T-helper 9 cell (primary cell): ENCODE results near the gene SNED1.

Source experiments
- DNase-seq: peaks from one replicate; pipeline ENCODE4 v3.0.0-alpha.2; 2020

The SNED1 gene

DNA sequence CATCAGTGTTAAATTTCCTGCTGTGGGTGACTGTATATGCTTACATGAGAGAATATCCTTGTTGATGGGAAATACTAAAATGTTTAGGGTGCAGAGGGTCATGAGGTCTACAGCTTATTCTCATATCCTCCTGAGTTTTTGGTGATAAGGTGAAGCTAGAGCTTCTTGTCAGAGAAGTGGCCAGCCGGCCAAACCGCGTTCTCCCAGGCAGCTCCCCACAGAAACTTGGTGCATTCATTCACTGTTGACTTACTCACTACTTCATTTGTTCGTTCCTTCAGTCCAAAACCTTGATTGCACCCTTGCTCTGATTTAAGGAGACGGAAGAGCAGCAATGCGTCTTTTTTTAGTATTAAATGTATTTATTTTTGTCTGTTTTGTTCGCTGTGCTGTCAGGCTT lies 8.7 kb downstream of the SNED1 start:
- no peak for DNase-seq

GRCh38 chr2:241007880-241008710 lies 9.7 kb downstream of the SNED1 start:
- no peak for DNase-seq

DNA sequence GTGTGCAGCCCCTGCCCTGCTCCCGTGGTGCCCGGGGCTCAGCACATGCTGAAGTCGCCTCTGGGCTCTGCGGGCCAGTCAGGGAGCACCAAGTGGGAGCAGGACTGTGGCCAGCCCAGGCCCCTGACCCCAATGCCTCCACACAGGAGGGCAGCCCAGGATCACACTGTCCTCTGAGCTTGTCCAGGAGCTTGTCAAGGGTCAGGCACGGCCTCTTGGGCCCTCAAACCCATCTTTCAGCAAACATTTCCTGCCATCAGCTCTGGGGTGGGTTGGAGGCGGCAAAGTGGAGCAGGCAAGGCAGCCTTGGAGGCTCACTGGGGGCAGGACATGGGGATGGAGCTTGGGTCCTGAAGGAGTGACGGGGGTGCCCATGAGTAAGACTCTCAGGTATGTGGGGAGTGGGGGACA lies 10.3 kb downstream of the SNED1 start:
- DNase-seq, result no peak

DNA sequence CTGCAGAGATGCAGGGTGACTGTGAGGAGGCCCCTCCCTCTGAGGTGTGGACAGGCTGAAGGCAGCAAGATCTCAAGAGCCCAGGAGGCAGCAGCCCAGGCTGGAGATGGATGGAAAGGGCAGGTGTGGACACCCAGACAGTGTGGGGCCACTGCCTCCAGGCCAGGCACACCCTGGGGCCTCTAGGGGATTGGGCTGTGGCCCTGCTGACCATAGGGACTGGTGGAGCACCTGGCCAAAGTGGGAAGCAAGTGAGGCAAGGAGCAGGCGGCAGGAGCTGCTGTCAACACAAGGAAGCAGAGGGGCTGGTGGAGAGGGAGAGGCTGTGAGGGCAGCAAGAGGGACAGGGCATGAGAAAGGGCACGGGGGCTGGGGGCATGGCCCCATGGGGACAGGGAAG lies 10.8 kb downstream of the SNED1 start:
- DNase-seq, result no peak

DNA sequence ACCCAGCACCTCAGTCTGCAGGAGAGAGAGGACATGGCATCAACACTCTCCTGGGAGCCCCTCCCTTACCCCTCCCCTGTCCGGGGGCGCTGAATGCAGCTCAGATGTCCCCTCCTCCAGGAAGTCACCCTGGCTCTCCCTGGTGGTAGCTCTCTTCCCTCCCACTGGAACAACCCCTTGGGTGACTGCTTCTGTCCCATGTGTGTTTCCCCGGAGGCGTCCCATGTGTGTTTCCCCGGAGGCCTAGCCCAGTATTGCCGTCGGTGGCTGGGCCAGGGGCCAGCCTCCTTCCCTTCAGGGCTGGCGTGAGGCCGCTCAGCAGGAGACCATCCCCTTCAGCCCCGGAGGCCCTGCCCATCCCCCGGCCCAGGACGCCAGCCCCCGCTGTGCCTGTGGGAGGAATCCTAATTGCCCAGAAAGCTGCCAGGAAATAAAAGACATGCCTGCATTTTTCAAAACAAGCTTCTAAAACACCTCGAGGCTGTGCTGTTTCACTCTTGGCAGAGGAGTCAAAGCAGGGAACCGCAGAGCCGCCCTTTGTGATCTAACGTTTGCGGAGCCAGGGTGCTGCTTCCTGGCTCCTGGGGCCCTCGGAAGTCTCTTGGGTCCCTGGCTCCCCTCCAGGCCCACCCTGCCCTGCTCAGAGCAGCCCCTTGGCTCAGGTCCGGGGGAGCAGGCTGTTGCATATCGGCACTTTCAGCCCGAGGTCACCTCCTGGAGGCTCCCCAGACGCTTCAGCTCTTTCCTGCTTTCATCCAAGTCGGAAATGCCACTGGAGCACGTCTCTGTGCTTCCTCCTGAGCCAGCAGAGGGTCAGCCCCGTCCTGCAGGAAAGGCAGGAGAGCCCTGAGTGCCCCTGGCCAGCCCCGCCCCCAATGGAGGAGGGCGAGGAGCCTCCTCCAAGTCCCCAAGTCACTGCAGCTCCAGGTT lies 11.4 kb downstream of the SNED1 start:
- no peak for DNase-seq

DNA sequence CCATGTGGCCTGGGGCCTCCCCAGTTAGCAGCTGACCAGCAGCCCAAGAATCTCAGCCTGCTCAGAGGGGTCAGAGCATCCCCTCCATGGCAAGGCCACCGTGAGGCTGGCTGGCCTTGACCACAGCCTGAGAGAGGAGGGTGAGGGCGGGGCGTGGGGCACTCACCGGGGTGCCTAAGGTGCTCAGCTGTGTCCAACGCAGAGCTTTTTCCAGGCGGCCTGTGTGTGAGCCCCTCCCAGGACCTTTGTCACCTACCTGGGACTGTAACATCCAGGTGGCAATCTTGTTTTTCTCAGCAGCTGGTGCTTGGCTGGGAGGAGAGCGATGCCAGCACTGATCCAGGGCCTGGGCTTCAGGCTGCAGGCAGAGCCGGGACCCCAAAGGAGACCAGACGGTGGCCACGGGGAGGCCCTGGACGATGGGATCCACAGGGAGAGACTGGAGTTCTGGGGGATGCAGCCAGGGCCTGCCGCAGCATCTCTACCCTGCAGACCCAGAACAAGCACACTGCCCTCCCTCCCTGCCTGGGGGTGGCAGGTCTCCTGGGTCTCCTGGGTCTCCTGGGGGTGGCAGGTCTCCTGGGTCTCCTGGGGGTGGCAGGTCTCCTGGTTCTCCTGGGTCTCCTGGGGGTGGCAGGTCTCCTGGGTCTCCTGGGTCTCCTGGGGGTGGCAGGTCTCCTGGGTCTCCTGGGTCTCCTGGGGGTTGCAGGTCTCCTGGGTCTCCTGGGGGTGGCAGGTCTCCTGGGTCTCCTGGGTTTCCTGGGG lies 12.3 kb downstream of the SNED1 start:
- no peak for DNase-seq

DNA sequence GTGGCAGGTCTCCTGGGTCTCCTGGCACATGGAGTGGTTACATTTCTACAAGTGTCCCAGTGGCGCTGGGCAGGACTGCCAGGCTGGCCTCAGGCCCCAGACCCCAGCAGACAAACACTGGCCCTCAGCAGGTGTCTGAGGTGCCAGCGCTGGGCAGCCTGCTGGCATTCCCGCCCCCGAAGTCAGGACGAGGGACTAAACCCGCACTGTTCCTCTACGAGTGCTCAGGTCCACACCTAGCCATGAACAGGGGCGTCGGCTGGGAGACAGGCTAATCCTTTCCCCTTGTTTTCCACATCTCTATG lies 12.8 kb downstream of the SNED1 start:
- DNase-seq, result no peak

GRCh38 chr2:241011751-241012510 lies 13.5 kb downstream of the SNED1 start:
- no peak for DNase-seq

DNA sequence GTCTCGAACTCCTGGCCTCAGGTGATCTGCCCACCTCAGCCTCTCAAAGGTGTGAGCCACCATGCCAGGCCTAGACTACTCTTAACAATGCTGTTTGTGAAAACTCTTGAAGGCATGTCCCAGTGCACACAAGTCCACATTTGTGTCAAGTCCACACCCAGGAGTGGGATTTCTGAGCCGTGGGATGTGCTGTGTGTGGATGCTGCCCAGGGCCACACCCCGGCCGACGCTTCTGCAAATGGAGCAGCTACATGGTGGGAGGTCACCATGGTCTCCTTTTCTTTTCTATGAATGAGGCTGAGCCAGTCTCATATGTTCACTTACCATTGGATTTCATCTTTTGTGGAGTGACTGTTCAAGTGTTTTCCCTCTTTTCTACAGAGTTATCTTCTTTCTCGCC lies 15.8 kb downstream of the SNED1 start:
- DNase-seq, result no peak

GRCh38 chr2:241014764-241015163 lies 16.3 kb downstream of the SNED1 start:
- DNase-seq, result no peak

- no peak for DNase-seq
These were observed 17.0 kb downstream of the SNED1 start for GRCh38 chr2:241015439-241015838.

- no peak for DNase-seq
These were observed 19.0 kb downstream of the SNED1 start for GRCh38 chr2:241017228-241017940.

- DNase-seq, result no peak
These were observed 19.9 kb downstream of the SNED1 start for GRCh38 chr2:241018051-241018891.

GRCh38 chr2:241019441-241020139 lies 21.2 kb downstream of the SNED1 start:
- DNase-seq, result no peak

- no peak for DNase-seq
These were observed 21.8 kb downstream of the SNED1 start for GRCh38 chr2:241020201-241020600.

DNA sequence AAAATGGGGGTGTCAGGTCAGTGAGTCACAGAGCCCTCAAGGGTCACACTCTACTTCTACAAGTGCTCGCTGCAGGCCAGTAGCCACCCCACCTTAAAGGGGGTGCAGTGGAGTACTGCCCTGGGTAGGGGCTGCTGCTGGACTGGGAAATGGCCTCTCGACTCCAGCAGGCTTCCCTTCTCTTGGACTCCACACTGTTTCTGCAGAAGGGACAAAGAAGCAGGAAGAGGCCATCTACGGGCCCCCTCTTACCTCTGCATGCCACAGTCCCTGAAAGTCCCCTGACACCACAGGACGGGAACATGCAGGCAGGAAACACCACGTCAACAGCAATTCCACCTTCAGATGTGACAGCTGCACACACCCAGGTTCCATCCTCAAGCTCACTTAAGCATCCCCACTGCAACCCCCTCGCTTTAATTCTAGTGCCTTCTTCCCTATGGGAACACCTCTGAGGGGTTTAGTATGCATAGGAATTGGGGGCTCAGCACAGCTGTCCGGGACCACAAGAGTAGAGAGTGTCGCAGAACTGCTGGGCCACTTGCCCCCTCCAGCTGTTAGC lies 22.3 kb downstream of the SNED1 start:
- DNase-seq, result no peak

DNA sequence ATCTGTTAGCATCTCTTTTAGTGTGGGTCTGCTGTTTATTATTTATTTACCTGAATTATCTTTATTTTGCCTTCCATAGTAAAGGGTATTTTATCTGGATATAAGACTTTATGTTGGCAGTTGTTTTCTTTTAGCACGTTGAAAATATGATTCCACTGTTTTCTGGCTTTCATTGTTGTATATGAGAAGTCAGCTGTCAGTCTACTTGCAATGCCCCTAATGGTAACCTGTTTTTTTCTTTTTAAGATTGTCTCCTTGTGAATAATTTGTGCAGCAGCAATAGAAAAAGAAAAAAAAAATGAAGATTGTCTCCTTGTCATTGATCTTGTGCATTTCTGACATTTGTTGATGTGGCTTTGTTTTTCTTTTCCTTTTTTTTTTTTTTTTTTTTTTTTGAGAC lies 27.2 kb downstream of the SNED1 start:
- no peak for DNase-seq

DNA sequence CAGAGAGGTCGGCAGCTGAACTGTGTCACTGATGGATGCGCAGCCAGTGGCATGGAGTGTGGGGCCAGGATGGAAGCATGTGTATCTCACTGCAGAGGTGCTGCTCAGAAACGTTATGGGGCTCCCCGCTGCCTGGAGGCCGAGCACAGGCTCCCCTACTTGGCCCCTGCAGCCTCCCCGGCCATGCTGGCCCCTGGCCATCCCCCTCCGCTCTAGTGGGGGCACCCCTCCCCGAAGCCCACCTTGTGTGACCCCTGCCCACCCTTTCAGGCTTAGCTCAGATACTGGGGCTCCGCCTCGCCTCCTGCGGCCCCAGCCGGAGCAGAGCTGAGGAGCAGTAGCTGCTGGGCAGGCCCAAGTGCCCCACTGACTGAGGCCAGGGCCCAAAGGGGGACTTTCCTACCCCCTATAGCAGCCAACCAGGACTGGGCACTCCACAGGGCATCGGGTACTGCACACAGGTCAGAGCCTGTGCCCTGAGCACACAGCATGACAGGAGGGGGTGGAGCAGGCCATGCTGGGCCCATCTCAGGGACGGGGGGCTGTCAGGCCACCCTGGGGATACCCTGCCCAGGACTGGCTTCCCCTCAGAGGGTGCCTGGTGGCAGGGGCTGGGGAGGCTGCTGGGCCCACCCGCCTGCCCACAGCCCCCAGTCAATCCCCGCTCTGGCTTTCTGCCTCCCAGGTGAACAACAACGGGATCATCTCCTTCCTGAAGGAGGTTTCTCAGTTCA lies 31.3 kb downstream of the SNED1 start:
- DNase-seq, result no peak

DNA sequence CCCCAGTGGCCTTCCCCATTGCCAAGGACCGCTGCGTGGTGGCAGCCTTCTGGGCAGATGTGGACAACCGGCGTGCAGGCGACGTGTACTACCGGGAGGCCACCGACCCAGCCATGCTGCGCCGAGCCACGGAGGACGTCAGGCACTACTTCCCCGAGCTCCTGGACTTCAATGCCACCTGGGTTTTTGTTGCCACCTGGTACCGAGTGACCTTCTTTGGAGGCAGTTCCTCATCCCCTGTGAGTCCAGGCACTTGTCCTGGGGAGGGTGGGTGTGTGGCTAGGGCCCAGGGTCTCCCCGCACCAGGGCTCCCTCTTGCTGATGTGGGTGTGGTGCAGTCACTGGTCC lies 31.9 kb downstream of the SNED1 start:
- no peak for DNase-seq
